Common myeloid progenitor, CD34-positive (primary cell): Measurements from ENCODE around the gene TUT4.
A peak's percentile ranks its signal among the peaks of the same experiment; 100 is the strongest.
"Not testable (repeated sequence)": the region's sequence is repeated elsewhere in the genome, so short reads cannot be mapped to it uniquely, and the experiment has no call there.

Experiments
- CTCF ChIA-PET: fragments of 350-600 bp; sonication (Branson Sonifier 250); formaldehyde crosslinking; loops from one replicate; lab custom pipeline; 2021; ENCODE audit warnings: antibody characterized with exemption; lab: Charles Lee
- POLR2A ChIA-PET: fragments of 350-600 bp; sonication (Branson Sonifier 250); formaldehyde crosslinking; loops from one replicate; lab custom pipeline; 2021; ENCODE audit warnings: antibody characterized with exemption; lab: Charles Lee
- DNase-seq, 3 donors: peaks; one replicate each; pipeline versions ENCODE4 v3.0.0 to v3.0.0-alpha.2; 2013
- H3K27ac ChIP-seq, 2 experiments: 1 replicate in 1 of 2; 2 replicates in 1 of 2; pipeline ENCODE4 v1.7.0; 2013; ENCODE audit warnings: inconsistent platforms in 2 of 2, low read length in 2 of 2, mild to moderate bottlenecking in 2 of 2, low read depth in 1 of 2, moderate library complexity in 1 of 2; ENCODE audit not compliant: severe bottlenecking in 2 of 2, insufficient read depth in 1 of 2, poor library complexity in 1 of 2
- H3K27me3 ChIP-seq, 5 experiments: replicated peaks in 2 of 5; 1 replicate in 3 of 5; 2 replicates in 2 of 5; pipeline versions ENCODE4 v1.6.1 to v1.7.0; 2013; ENCODE audit warnings: low read length in 4 of 5, mild to moderate bottlenecking in 2 of 5, moderate library complexity in 2 of 5, inconsistent platforms in 1 of 5; ENCODE audit not compliant: insufficient read depth in 5 of 5, control insufficient read depth in 4 of 5
- H3K36me3 ChIP-seq, 4 experiments: 1 replicate in 2 of 4; 2 replicates in 2 of 4; pipeline versions ENCODE4 v1.6.1 to v1.7.0; 2013; ENCODE audit warnings: low read length in 3 of 4, control low read depth in 1 of 4, mild to moderate bottlenecking in 1 of 4; ENCODE audit not compliant: control insufficient read depth in 4 of 4, insufficient read depth in 4 of 4
- H3K4me1 ChIP-seq, 4 experiments: 1 replicate in 3 of 4; 2 replicates in 1 of 4; pipeline versions ENCODE4 v1.6.1 to v1.7.1; 2013; ENCODE audit warnings: low read length in 3 of 4, mild to moderate bottlenecking in 3 of 4, control low read depth in 1 of 4, inconsistent platforms in 1 of 4, moderate library complexity in 1 of 4; ENCODE audit not compliant: control insufficient read depth in 4 of 4, insufficient read depth in 4 of 4; ENCODE audit errors: control extremely low read depth in 1 of 4
- H3K4me3 ChIP-seq, 7 experiments: 1 replicate in 4 of 7; 2 replicates in 3 of 7; pipeline versions ENCODE4 v1.5.1 to v1.7.0; 2013; ENCODE audit warnings: mild to moderate bottlenecking in 7 of 7, low read length in 6 of 7, moderate library complexity in 6 of 7, inconsistent platforms in 2 of 7, low read depth in 2 of 7, control low read depth in 1 of 7; ENCODE audit not compliant: insufficient read depth in 4 of 7, control insufficient read depth in 1 of 7; ENCODE audit errors: extremely low read depth in 1 of 7
- H3K9me3 ChIP-seq, 5 experiments: 1 replicate in 4 of 5; 2 replicates in 1 of 5; pipeline versions ENCODE4 v1.6.1 to v1.7.1; 2013; ENCODE audit warnings: low read length in 4 of 5, mild to moderate bottlenecking in 2 of 5, inconsistent platforms in 1 of 5, low read depth in 1 of 5, moderate library complexity in 1 of 5; ENCODE audit not compliant: control insufficient read depth in 4 of 5, insufficient read depth in 2 of 5; ENCODE audit errors: control extremely low read depth in 1 of 5
- WGBS: methylation state at CpG from one replicate; pipeline ENCODE4 v1.1.5; 2013; ENCODE audit not compliant: insufficient coverage; 5-methylcytosine and 5-hydroxymethylcytosine counted together

The TUT4 gene

DNA sequence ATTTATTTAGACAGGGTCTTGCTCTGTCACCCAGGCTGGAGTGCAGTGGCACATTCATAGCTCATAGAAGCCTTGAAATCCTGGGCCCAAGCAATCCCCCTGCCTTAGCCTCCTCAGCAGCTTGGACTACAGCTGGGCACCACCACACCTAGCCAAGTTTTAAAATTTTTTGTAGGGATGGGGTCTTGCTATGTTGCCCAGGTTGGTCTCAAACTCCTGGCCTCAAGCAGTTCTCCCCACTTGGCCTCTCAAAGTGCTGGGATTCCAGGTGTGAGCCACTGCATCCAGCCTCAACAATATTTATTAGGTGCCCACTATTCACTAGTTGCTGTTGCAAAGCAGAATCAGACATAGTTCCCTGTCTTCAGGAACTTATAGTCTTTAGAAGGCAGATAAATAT lies 35.1 kb upstream of the TUT4 start:
- no peak overlapping the region for H3K27ac ChIP-seq

DNA sequence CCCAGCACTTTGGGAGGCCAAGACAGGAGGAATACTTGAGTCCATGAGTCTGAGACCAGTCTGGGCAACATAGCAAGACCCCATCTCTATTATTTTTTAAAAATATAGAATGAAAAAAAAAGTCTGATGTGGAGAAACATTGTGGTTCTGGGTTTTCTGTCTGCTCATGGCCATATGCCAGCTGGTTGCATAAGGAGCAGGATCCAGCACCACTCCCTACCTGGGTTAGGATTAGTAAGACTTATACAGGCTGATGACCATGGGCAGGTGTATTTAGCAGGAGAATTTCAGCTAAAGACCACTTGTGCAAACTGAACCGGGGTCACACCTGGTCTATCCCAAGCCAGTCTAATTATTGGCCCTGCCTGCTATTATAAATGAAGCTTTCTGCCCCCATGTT lies 32.6 kb upstream of the TUT4 start:
- DNase-seq, result no peak
- CTCF ChIA-PET, result interaction anchor here (1.1 kb wide), 1 partner anchor 9 kb away, joined by 3 read pairs; no protein-coding TSS in a partner anchor
- H3K4me3 ChIP-seq, result no peak overlapping the region
- POLR2A ChIA-PET, result interaction anchor here (0.6 kb wide), 1 partner anchor 172 kb away, joined by 3 read pairs; no protein-coding TSS in a partner anchor
- H3K27ac ChIP-seq, result no peak overlapping the region
- no peaks in the 10 kb centered on the region for H3K36me3 ChIP-seq
- no peaks in the 10 kb centered on the region for H3K9me3 ChIP-seq
- WGBS, result no CpG with 5 or more reads among the region's 1 CpG
- peaks cover 0 to 13% (median 5%) of the 10 kb centered on the region in 4 experiments for H3K4me1 ChIP-seq
- no peaks in the 10 kb centered on the region for H3K27me3 ChIP-seq

More for the DNA sequence above, 35.1 kb upstream of the TUT4 start:
- CTCF ChIA-PET, result interaction anchor here (1.0 kb wide), 1 partner anchor 18 kb away, joined by 3 read pairs; no protein-coding TSS in a partner anchor
- POLR2A ChIA-PET, result no interaction called here
- no peaks in the 10 kb centered on the region for H3K9me3 ChIP-seq
- H3K4me1 ChIP-seq, result peaks cover 0 to 10% (median 3%) of the 10 kb centered on the region in 4 experiments
- H3K4me3 ChIP-seq, result no peak overlapping the region
- no peak for DNase-seq
- no peaks in the 10 kb centered on the region for H3K36me3 ChIP-seq
- no peaks in the 10 kb centered on the region for H3K27me3 ChIP-seq

DNA sequence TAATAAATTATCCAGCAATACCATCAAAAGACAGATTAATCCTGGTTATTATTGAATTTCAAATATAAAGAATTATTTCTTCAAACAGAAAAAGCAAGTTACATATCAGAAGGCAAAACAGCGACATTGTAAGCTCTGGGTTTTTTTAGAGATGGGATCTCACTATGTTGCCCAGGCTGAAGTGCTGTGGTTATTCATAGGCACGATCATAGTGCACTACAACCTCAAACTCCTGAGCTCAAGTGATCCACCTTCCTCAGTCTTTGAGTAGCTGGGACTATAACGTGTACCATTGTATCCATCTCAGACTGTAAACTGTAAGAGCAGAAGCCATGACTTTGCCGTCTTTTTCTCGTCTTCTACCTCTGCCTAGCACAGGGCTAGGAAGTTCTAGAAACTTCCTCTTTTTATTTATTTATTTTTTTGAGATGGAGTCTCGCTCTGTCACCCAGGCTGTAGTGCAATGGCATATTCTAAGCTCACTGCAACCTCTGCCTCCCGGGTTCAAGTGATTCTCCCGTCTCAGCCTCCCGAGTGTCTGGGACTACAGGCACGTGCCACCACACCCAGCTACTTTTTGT lies 29.3 kb upstream of the TUT4 start:
- CTCF ChIA-PET, result interaction anchor here (0.5 kb wide), 1 partner anchor 11 kb away, joined by 3 read pairs; no protein-coding TSS in a partner anchor
- no peaks in the 10 kb centered on the region for H3K27me3 ChIP-seq
- no peak overlapping the region for H3K27ac ChIP-seq
- 96% methylated on average over 4 of the region's 10 CpGs for WGBS
- DNase-seq, result peak in 1 of 3 donors; percentile 30
- H3K36me3 ChIP-seq, result no peaks in the 10 kb centered on the region
- no peak overlapping the region for H3K4me3 ChIP-seq
- H3K9me3 ChIP-seq, result no peaks in the 10 kb centered on the region
- peaks cover 0 to 11% (median 0%) of the 10 kb centered on the region in 4 experiments for H3K4me1 ChIP-seq
- POLR2A ChIA-PET, result no interaction called here

DNA sequence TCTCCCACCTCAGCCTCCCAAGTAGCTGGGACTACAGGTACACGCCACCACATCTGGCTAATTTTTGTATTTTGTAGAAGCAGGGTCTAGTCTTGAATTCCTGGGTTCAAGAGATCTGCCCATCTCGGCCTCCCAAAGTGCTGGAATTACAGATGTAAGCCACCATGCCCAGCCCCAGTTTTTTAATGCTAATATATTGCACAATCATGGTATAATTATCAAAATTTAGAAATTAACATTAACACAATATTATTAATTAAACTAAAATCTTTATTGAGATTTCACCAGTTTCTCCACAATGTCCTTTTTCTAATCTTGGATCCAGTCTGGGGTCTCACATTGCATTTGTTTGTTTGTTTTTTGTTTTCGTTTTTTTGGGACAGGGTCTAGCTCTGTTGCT lies 27.4 kb upstream of the TUT4 start:
- H3K4me3 ChIP-seq, result no peak overlapping the region
- no CpG with 5 or more reads among the region's 3 CpGs for WGBS
- ChIA-PET POLR2A (interaction anchor here (0.7 kb wide), 1 partner anchor 539 kb away, joined by 4 read pairs; no protein-coding TSS in a partner anchor), CTCF (interaction anchor here (0.9 to 1.6 kb wide), 3 partner anchors 13 to 18 kb away, joined by 3 read pairs; no protein-coding TSS in a partner anchor)
- H3K27me3 ChIP-seq, result no peaks in the 10 kb centered on the region
- no peaks in the 10 kb centered on the region for H3K36me3 ChIP-seq
- no peaks in the 10 kb centered on the region for H3K9me3 ChIP-seq
- no peak for DNase-seq
- peaks cover 0 to 11% (median 0%) of the 10 kb centered on the region in 4 experiments for H3K4me1 ChIP-seq
- H3K27ac ChIP-seq, result no peak overlapping the region

DNA sequence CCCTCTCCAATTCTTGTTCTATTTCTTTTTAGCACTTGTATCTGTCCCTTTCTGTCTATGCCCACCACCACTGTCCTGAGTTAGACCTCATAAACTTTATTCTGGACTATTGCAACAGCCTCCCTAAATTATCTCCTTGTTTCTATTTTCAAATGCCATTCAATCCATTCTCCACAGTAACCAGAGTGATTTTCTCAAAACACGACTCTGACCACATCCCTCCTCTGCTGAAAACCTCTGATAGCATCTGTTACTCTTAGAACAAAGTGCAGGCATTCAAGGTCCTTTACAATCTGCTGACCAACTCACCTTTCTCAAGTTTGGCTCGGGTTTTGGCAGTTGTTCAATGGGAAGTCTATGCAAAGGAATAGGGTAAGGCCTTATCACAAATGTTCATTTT lies 26.5 kb upstream of the TUT4 start:
- Histone ChIP-seq H3K36me3 (no peaks in the 10 kb centered on the region), H3K27ac (no peak overlapping the region), H3K9me3 (no peaks in the 10 kb centered on the region), H3K4me1 (peaks cover 0 to 11% (median 0%) of the 10 kb centered on the region in 4 experiments), H3K4me3 (no peak overlapping the region), H3K27me3 (no peaks in the 10 kb centered on the region)
- CTCF ChIA-PET, result interaction anchor here (1.1 kb wide), 1 partner anchor 17 kb away, joined by 3 read pairs; no protein-coding TSS in a partner anchor
- no CpG with 5 or more reads among the region's 2 CpGs for WGBS
- peak in 2 of 3 donors; percentile 16 to 36 for DNase-seq
- POLR2A ChIA-PET, result interaction anchor here (0.7 kb wide), 1 partner anchor 539 kb away, joined by 4 read pairs; no protein-coding TSS in a partner anchor

DNA sequence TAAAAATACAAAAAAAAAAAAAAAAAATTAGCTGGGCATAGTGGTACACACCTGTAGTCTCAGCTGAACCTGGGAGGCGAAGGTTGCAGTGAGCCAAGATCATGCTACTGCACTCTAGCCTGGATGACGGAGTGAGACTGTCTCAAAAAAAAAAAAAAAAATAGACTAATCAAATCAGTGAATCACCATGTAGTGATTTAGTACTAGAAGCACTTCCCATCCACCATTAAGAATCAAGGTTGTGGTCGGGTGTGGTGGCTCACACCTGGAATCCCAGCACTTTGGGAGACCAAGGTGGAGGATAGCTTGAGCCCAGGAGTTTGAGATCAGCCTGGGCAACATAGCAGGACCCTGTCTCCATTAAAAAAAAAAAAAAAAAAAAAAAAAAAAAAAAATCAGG lies 25.2 kb upstream of the TUT4 start:
- DNase-seq, H3K27me3 ChIP-seq, H3K36me3 ChIP-seq, CTCF ChIA-PET, H3K4me3 ChIP-seq, H3K27ac ChIP-seq, POLR2A ChIA-PET, H3K9me3 ChIP-seq: not testable (repeated sequence)
- 100% methylated on average over 1 of the region's 3 CpGs for WGBS
- peaks cover 0 to 11% (median 0%) of the 10 kb centered on the region in 4 experiments for H3K4me1 ChIP-seq

DNA sequence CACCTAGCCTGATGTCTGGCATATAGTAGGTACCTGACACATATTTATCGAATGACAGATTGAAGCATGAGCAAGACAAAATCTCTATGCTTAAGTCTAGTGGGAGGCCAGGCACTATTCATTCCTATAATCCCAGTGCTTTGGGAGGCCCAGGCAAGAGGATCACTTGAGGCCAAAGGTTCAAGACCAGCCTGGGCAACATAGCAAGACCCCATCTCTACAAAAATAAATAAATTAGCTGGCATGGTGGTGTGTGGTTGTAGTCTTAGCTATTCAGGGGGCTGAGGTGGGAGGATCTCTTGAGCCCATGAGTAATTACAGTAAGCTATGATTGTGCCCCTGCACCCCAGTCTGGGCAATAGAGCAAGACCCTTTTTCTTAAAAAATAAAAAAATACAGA lies 23.2 kb upstream of the TUT4 start:
- CTCF ChIA-PET, result interaction anchor here (0.9 to 1.1 kb wide), 2 partner anchors 21 to 45 kb away, joined by 3 read pairs; no protein-coding TSS in a partner anchor
- 100% methylated on average over 1 of the region's 1 CpG for whole genome bisulfite sequencing
- Histone ChIP-seq H3K4me1 (peaks cover 0 to 5% (median 0%) of the 10 kb centered on the region in 4 experiments), H3K4me3 (no peak overlapping the region), H3K27me3 (no peaks in the 10 kb centered on the region), H3K27ac (no peak overlapping the region), H3K36me3 (no peaks in the 10 kb centered on the region), H3K9me3 (no peaks in the 10 kb centered on the region)
- no peak for DNase-seq
- POLR2A ChIA-PET, result no interaction called here
